ENCODE results near the gene KRT13.

The KRT13 gene

GRCh38 chr17:41537990-41538389, 32.6 kb upstream of the KRT13 start:
- no peak for DNase-seq (ENCODE audit: low read depth in 2 of 2)

- no peak for DNase-seq (ENCODE audit: low read depth in 2 of 2)
Measured at GRCh38 chr17:41537614-41537954, 32.2 kb upstream of the KRT13 start.

- DNase-seq (ENCODE audit: low read depth in 2 of 2), result no peak
Measured at GRCh38 chr17:41536741-41537613, 31.6 kb upstream of the KRT13 start.

- DNase-seq (ENCODE audit: low read depth in 2 of 2), result no peak
Measured at GRCh38 chr17:41535764-41536481, 30.5 kb upstream of the KRT13 start.

- no peak for DNase-seq (ENCODE audit: low read depth in 2 of 2)
Measured at GRCh38 chr17:41534899-41535546, 29.6 kb upstream of the KRT13 start.

- no peak for DNase-seq (ENCODE audit: low read depth in 2 of 2)
Measured at GRCh38 chr17:41533613-41534012, 28.2 kb upstream of the KRT13 start.

GRCh38 chr17:41532947-41533570, 27.6 kb upstream of the KRT13 start:
- DNase-seq (ENCODE audit: low read depth in 2 of 2), result no peak

- DNase-seq (ENCODE audit: low read depth in 2 of 2), result no peak
Measured at GRCh38 chr17:41531993-41532392, 26.6 kb upstream of the KRT13 start.

GRCh38 chr17:41530062-41531048, 24.9 kb upstream of the KRT13 start:
- DNase-seq (ENCODE audit: low read depth in 2 of 2), result no peak

GRCh38 chr17:41529491-41529915, 24.1 kb upstream of the KRT13 start:
- no peak for DNase-seq (ENCODE audit: low read depth in 2 of 2)

- no peak for DNase-seq (ENCODE audit: low read depth in 2 of 2)
Measured at GRCh38 chr17:41528959-41529353, 23.5 kb upstream of the KRT13 start.

- DNase-seq (ENCODE audit: low read depth in 2 of 2), result no peak
Measured at GRCh38 chr17:41527063-41528023, 21.9 kb upstream of the KRT13 start.

GRCh38 chr17:41524261-41524660, 18.8 kb upstream of the KRT13 start:
- DNase-seq (ENCODE audit: low read depth in 2 of 2), result no peak

- DNase-seq (ENCODE audit: low read depth in 2 of 2), result no peak
Measured at GRCh38 chr17:41523787-41524186, 18.4 kb upstream of the KRT13 start.

GRCh38 chr17:41523225-41523593, 17.8 kb upstream of the KRT13 start:
- no peak for DNase-seq (ENCODE audit: low read depth in 2 of 2)

GRCh38 chr17:41522301-41523224, 17.2 kb upstream of the KRT13 start:
- no peak for DNase-seq (ENCODE audit: low read depth in 2 of 2)

- no peak for DNase-seq (ENCODE audit: low read depth in 2 of 2)
Measured at GRCh38 chr17:41521574-41522261, 16.3 kb upstream of the KRT13 start.

All from activated CD8-positive, alpha-beta memory T cell treated with anti-CD3 and anti-CD28 coated beads for 4 hours (primary cell).